Upper lobe of left lung (tissue), 4 donors: Measurements from ENCODE around the gene PTGIS.

Experiments
- POLR2A ChIP-seq, 4 donors: fragments of 450-650 bp; IDR thresholded peaks; one replicate each; pipeline ENCODE4 v1.5.1; 2016 to 2017; ENCODE audit warnings: antibody characterized with exemption in 4 of 4, mild to moderate bottlenecking in 2 of 4
- TF ChIP-seq, protein P1 (sequence below), 6 experiments: fragments of 450-650 bp in 4 of 6; fragments of 200-600 bp in 2 of 6; sonication (generic) in 2 of 6; IDR thresholded peaks; one replicate each; pipeline ENCODE4 v1.5.1; 2016 to 2019; ENCODE audit warnings: antibody characterized with exemption in 6 of 6

DNA sequence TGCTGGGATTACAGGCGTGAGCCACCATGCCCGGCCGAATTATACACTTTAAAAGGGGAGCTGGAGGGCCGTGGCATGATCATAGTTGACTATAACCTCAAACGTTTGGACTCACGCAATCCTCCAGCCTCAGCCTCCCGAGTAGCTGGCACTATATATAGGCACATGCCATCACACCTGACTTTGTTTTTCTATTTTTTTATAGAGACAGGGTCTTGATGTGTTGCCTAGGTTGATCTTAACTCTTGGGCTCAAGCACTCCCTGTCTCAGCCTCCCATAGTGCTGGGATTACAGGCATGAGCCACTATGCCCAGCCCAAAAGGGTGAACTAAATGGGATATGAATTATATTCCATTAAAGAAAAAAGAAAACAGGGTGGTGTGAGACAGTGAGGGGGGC is 7.8 kb downstream of the PTGIS start:
- TF ChIP-seq, protein P1, sequence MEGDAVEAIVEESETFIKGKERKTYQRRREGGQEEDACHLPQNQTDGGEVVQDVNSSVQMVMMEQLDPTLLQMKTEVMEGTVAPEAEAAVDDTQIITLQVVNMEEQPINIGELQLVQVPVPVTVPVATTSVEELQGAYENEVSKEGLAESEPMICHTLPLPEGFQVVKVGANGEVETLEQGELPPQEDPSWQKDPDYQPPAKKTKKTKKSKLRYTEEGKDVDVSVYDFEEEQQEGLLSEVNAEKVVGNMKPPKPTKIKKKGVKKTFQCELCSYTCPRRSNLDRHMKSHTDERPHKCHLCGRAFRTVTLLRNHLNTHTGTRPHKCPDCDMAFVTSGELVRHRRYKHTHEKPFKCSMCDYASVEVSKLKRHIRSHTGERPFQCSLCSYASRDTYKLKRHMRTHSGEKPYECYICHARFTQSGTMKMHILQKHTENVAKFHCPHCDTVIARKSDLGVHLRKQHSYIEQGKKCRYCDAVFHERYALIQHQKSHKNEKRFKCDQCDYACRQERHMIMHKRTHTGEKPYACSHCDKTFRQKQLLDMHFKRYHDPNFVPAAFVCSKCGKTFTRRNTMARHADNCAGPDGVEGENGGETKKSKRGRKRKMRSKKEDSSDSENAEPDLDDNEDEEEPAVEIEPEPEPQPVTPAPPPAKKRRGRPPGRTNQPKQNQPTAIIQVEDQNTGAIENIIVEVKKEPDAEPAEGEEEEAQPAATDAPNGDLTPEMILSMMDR (IDR thresholded peaks at IDR 0.05) = no peak
- no peak for TF ChIP-seq POLR2A (IDR thresholded peaks at IDR 0.05)
